Measurements from ENCODE around the gene USP12.

USP12 gene

GRCh38 chr13:27199211-27199610, 27.6 kb upstream of the USP12 start:
- TF ChIP-seq POLR2AphosphoS5 (IDR thresholded peaks at IDR 0.05; ENCODE audit: low read depth, low read length) = no peak
- TF ChIP-seq FOXP2 (optimal IDR thresholded peaks at IDR 0.05; ENCODE audit: borderline replicate concordance, extremely low read depth, extremely low read length, insufficient read depth) = no peak
- TF ChIP-seq SIN3A (IDR thresholded peaks at IDR 0.05; ENCODE audit: borderline replicate concordance, insufficient read depth, low read length) = no peak
- TF ChIP-seq REST (IDR thresholded peaks at IDR 0.05; ENCODE audit: insufficient read depth in 1 of 2, low read depth in 2 of 2, low read length in 2 of 2) = no peak
- TF ChIP-seq TAF1 (IDR thresholded peaks at IDR 0.05; ENCODE audit: borderline replicate concordance, insufficient read depth, low read length) = no peak

GRCh38 chr13:27194895-27195764, 23.5 kb upstream of the USP12 start:
- TF ChIP-seq SIN3A (IDR thresholded peaks at IDR 0.05; ENCODE audit: borderline replicate concordance, insufficient read depth, low read length) = no peak
- no peak for TF ChIP-seq POLR2AphosphoS5 (IDR thresholded peaks at IDR 0.05; ENCODE audit: low read depth, low read length)
- no peak for TF ChIP-seq FOXP2 (optimal IDR thresholded peaks at IDR 0.05; ENCODE audit: borderline replicate concordance, extremely low read depth, extremely low read length, insufficient read depth)
- TF ChIP-seq TAF1 (IDR thresholded peaks at IDR 0.05; ENCODE audit: borderline replicate concordance, insufficient read depth, low read length) = no peak
- TF ChIP-seq REST (IDR thresholded peaks at IDR 0.05; ENCODE audit: insufficient read depth in 1 of 2, low read depth in 2 of 2, low read length in 2 of 2) = no peak

DNA sequence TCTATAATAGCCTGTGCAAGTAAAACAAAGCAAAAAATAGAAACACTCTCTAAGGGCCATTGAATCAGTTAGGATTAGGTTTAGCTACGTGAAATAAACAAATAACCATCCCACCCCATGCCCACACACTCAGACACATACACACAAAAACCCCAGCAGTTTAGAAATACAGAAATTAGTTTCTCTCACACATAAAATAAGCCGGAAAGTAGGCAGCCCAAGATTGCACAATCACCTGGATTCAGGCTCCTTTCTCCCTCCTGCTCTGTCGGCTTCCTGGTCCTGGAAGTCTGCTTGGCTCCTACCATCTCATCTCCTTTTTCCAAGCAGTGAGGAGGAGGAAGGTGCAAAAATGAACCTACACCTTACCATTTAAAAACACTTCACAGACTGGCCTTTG, 22.6 kb upstream of the USP12 start:
- no peak for TF ChIP-seq POLR2AphosphoS5 (IDR thresholded peaks at IDR 0.05; ENCODE audit: low read depth, low read length)
- no peak for TF ChIP-seq REST (IDR thresholded peaks at IDR 0.05; ENCODE audit: insufficient read depth in 1 of 2, low read depth in 2 of 2, low read length in 2 of 2)
- TF ChIP-seq SIN3A (IDR thresholded peaks at IDR 0.05; ENCODE audit: borderline replicate concordance, insufficient read depth, low read length) = no peak
- no peak for TF ChIP-seq TAF1 (IDR thresholded peaks at IDR 0.05; ENCODE audit: borderline replicate concordance, insufficient read depth, low read length)
- TF ChIP-seq FOXP2 (optimal IDR thresholded peaks at IDR 0.05; ENCODE audit: borderline replicate concordance, extremely low read depth, extremely low read length, insufficient read depth) = no peak

DNA sequence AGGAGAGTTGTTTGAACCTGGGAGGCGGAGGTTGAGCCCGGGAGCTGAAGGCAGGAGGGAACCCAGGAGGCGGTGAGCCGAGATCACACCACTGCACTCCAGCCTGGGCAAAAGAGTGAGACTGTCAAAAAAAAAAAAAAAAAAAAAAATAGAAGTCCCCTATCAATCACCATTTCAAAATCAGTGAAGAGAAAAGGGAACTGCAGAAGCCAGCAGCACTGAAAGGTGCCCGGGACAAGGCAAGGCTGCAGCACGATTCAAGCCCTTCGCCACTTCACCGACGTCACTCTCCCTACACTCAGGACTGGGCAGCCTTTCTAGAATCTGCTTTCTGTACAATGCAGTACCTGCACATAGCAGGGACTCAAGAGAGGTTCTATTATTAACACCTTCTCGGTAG, 21.9 kb upstream of the USP12 start:
- TF ChIP-seq REST (IDR thresholded peaks at IDR 0.05; ENCODE audit: insufficient read depth in 1 of 2, low read depth in 2 of 2, low read length in 2 of 2) (no peak), TAF1 (IDR thresholded peaks at IDR 0.05; ENCODE audit: borderline replicate concordance, insufficient read depth, low read length) (no peak), SIN3A (IDR thresholded peaks at IDR 0.05; ENCODE audit: borderline replicate concordance, insufficient read depth, low read length) (no peak), POLR2AphosphoS5 (IDR thresholded peaks at IDR 0.05; ENCODE audit: low read depth, low read length) (no peak), FOXP2 (optimal IDR thresholded peaks at IDR 0.05; ENCODE audit: borderline replicate concordance, extremely low read depth, extremely low read length, insufficient read depth) (no peak)
